HG02884 (cell line): Measurements from ENCODE around the gene HSF4.

Source experiments
- ATAC-seq: cut with Tn5 transposase; IDR thresholded peaks from one replicate; pipeline ENCODE4 v1.9.1; 2021; ENCODE audit warnings: mild to moderate bottlenecking, moderate library complexity; ENCODE audit not compliant: unreplicated experiment

The HSF4 gene

GRCh38 chr16:67215706-67216105 lies 51.2 kb downstream of the HSF4 start:
- ATAC-seq = no peak

- no peak for ATAC-seq
Observed at GRCh38 chr16:67216612-67217490, 52.3 kb downstream of the HSF4 start.
